GM12892 (cell line): ENCODE results near the gene GOLPH3L.
"Not testable (repeated sequence)": the region's sequence is repeated elsewhere in the genome, so short reads cannot be mapped to it uniquely, and the experiment has no call there.

ENCODE experiments used
- DNase-seq: peaks from one replicate; pipeline ENCODE4 v3.0.0; 2011; ENCODE audit not compliant: insufficient read length
- FAIRE-seq: peaks from 2 replicates; lab custom pipeline; 2011; peaks lifted over from hg19 to GRCh38; lab: Jason Lieb, UNC
- POLR2A ChIP-seq: IDR thresholded peaks from 2 replicates; pipeline ENCODE4 v1.6.1; 2011; ENCODE audit warnings: low read depth, low read length, control low read depth
- POLR2AphosphoS5 ChIP-seq: IDR thresholded peaks from 2 replicates; pipeline ENCODE4 v1.6.1; 2011; ENCODE audit warnings: low read depth, low read length, control low read depth
- TAF1 ChIP-seq: IDR thresholded peaks from 2 replicates; pipeline ENCODE4 v1.6.1; 2011; ENCODE audit warnings: low read depth, mild to moderate bottlenecking, control low read depth, low read length, borderline replicate concordance

The GOLPH3L gene

GRCh38 chr1:150650193-150650592 is 46.8 kb downstream of the GOLPH3L start:
- TF ChIP-seq POLR2AphosphoS5: no peak
- TF ChIP-seq POLR2A: no peak
- TF ChIP-seq TAF1: no peak
- FAIRE-seq (no peak), DNase-seq (no peak)

GRCh38 chr1:150649441-150650075 is 47.4 kb downstream of the GOLPH3L start:
- FAIRE-seq (no peak), DNase-seq (no peak)
- no peak for TF ChIP-seq TAF1
- TF ChIP-seq POLR2AphosphoS5: no peak
- no peak for TF ChIP-seq POLR2A

- TF ChIP-seq POLR2A: no peak
- TF ChIP-seq POLR2AphosphoS5: no peak
- TF ChIP-seq TAF1: no peak
- DNase-seq: no peak
- FAIRE-seq: no peak
These were observed 54.7 kb downstream of the GOLPH3L start for GRCh38 chr1:150642296-150642695.

DNA sequence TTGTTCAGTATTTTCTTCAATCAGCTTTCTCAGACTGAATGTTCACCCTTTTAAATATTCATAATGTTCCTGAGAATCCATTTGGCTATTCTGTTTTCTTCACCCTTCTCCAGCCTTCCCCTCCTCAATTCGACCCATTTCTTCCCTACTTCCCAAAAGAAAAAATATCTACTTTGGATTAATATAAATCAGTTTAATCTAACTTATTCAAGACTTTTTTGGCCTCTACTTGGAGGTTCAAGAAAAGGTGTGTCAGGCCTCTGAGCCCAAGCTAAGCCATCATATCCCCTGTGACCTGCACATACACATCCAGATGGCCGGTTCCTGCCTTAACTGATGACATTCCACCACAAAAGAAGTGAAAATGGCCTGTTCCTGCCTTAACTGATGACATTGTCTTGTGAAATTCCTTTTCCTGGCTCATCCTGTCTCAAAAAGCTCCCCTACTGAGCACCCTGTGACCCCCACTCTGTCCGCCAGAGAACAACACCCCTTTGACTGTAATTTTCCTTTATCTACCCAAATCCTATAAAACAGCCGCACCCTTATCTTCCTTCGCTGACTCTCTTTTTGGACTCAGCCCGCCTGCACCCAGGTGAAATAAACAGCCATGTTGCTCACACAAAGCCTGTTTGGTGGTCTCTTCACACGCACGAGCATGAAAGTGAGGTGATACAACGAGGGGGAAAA is 55.7 kb downstream of the GOLPH3L start:
- not testable (repeated sequence) for DNase-seq, FAIRE-seq

GRCh38 chr1:150638430-150638829 is 58.5 kb downstream of the GOLPH3L start:
- not testable (repeated sequence) for FAIRE-seq, DNase-seq

- FAIRE-seq, DNase-seq: not testable (repeated sequence)
These were observed 61.9 kb downstream of the GOLPH3L start for GRCh38 chr1:150634839-150635622.

GRCh38 chr1:150629115-150629928 is 67.6 kb downstream of the GOLPH3L start, which contains the start of gene ENSA:
ENSA (minus strand) TSS chr1:150629612; CDS start chr1:150629470, 142 bp downstream.
- DNase-seq (peak; percentile 82), FAIRE-seq (peak; percentile 97)
- TF ChIP-seq TAF1: peak; percentile 28; the same call in 1 of the 2 replicates
- TF ChIP-seq POLR2A: peak; percentile 87
- peak; percentile 76 for TF ChIP-seq POLR2AphosphoS5

DNA sequence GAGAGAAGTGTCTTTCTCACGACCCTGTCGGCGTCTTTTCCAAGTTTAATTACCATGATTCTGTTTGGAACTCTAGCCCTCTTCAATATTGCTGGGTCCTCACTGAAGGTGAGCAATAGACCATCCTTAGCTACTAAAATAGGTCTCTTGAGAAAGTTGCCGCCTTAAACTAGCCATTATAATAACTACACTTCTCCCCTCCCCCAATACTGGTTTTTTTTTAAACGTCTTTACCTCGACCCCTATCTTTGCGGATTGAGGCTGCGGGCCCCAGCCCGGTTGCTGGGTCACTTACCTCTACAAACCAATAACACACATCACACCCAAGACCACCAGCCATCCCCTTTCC is 68.2 kb downstream of the GOLPH3L start:
- FAIRE-seq (no peak), DNase-seq (no peak)
- TF ChIP-seq POLR2A (no peak), TAF1 (no peak; the same call in 1 of the 2 replicates), POLR2AphosphoS5 (no peak)

GRCh38 chr1:150627826-150628410 is 69.0 kb downstream of the GOLPH3L start:
- DNase-seq (no peak), FAIRE-seq (no peak)
- TF ChIP-seq POLR2A: no peak
- no peak for TF ChIP-seq POLR2AphosphoS5
- no peak for TF ChIP-seq TAF1

GRCh38 chr1:150626150-150626549 is 70.8 kb downstream of the GOLPH3L start:
- FAIRE-seq (no peak), DNase-seq (no peak)

GRCh38 chr1:150624546-150624945 is 72.4 kb downstream of the GOLPH3L start:
- DNase-seq, FAIRE-seq: not testable (repeated sequence)

More at GRCh38 chr1:150626150-150626549, 70.8 kb downstream of the GOLPH3L start:
- no peak for TF ChIP-seq TAF1
- no peak for TF ChIP-seq POLR2A
- no peak for TF ChIP-seq POLR2AphosphoS5
